K562 (cell line): ENCODE results near the gene EIF4E3. TPM values are rescaled to one million over a fixed set of nuclear protein-coding genes. Genes with fewer than 3 reads are reported as not detected.

Experiments
- ATAC-seq: fragments of 200-7000 bp; cut with Tn5 transposase; 3 replicates; pipeline ENCODE4 v1.9.1; 2020; ENCODE audit warnings: moderate library complexity
- BruUV-seq: library from RNA; stranded (reverse); fragments of 400-500 nt; replicated peaks from 2 replicates; lab custom pipeline; 2021; lab: Mats Ljungman, UMichigan
- CTCF ChIA-PET: fragments of 300-600 bp; formaldehyde crosslinking; extraction: SDS; loops from one replicate; lab custom pipeline; 2021; ENCODE audit warnings: low intra/inter-chr PET ratio; lab: Yijun Ruan, JAX
- POLR2A ChIA-PET: fragments of 300-600, 350-650 bp; sonication (Branson Sonifier 250); formaldehyde crosslinking; extraction: SDS; loops from one replicate; lab custom pipeline; 2021; ENCODE audit warnings: antibody characterized with exemption, inconsistent platforms; lab: Yijun Ruan, JAX
- DNase-seq, 4 experiments: peaks; one replicate each; pipeline versions ENCODE4 v3.0.0 to v3.0.0-alpha.2; 2011 to 2018; ENCODE audit warnings: low spot score in 3 of 4, mixed read lengths in 3 of 4; ENCODE audit errors: extremely low read depth in 1 of 4
- FAIRE-seq: peaks from 2 replicates; lab custom pipeline; 2011; peaks lifted over from hg19 to GRCh38; lab: Jason Lieb, UNC
- H2AFZ ChIP-seq: 2 replicates; pipeline ENCODE4 v1.6.0; 2011; ENCODE audit warnings: low read depth, low read length, control low read depth, inconsistent platforms
- H3K27ac ChIP-seq: fragments of 200-600 bp; 3 replicates; pipeline ENCODE4 v1.8.0; 2011; ENCODE audit warnings: low read depth, mild to moderate bottlenecking, control low read depth, inconsistent platforms, low read length, moderate library complexity, mixed read lengths; ENCODE audit errors: extremely low read depth
- H3K27me3 ChIP-seq, 2 experiments: fragments of 300-600 bp in 1 of 2; 2 replicates in 1 of 2; 3 replicates in 1 of 2; pipeline versions ENCODE4 v1.6.0 to v1.8.0; 2011; ENCODE audit warnings: inconsistent platforms in 2 of 2, low read length in 2 of 2, mild to moderate bottlenecking in 1 of 2, mixed read lengths in 1 of 2, moderate library complexity in 1 of 2; ENCODE audit not compliant: control insufficient read depth in 2 of 2, insufficient read depth in 2 of 2
- H3K36me3 ChIP-seq: fragments of 300-600 bp; 3 replicates; pipeline ENCODE4 v1.8.0; 2011; ENCODE audit warnings: mild to moderate bottlenecking, low read length, inconsistent platforms; ENCODE audit not compliant: control insufficient read depth, insufficient read depth
- H3K4me1 ChIP-seq, 2 experiments: fragments of 200-600 bp in 1 of 2; replicated peaks in 1 of 2; 2 replicates in 1 of 2; 3 replicates in 1 of 2; pipeline versions ENCODE4 v1.5.1 to v1.8.0; 2011; ENCODE audit warnings: inconsistent platforms in 2 of 2, low read length in 2 of 2, mild to moderate bottlenecking in 1 of 2, mixed read lengths in 1 of 2, moderate library complexity in 1 of 2; ENCODE audit not compliant: control insufficient read depth in 2 of 2, insufficient read depth in 2 of 2
- H3K4me2 ChIP-seq: 2 replicates; pipeline ENCODE4 v1.6.1; 2011; ENCODE audit warnings: low read length, control low read depth, inconsistent platforms, mixed read lengths; ENCODE audit not compliant: insufficient read depth
- H3K4me3 ChIP-seq: fragments of 200-600 bp; sonication (generic), shearing (Covaris generic); 2 replicates; pipeline ENCODE4 v1.5.1; 2016; ENCODE audit warnings: control low read depth, inconsistent platforms
- H3K79me2 ChIP-seq: fragments of 200-600 bp; 3 replicates; pipeline ENCODE4 v1.8.0; 2011; ENCODE audit warnings: low read length, inconsistent platforms; ENCODE audit not compliant: control insufficient read depth, insufficient read depth
- H3K9ac ChIP-seq, 2 experiments: 2 replicates each; pipeline versions ENCODE4 v1.6.0 to v1.6.1; 2011; ENCODE audit warnings: low read depth in 2 of 2, low read length in 2 of 2, control low read depth in 1 of 2, inconsistent platforms in 1 of 2, mild to moderate bottlenecking in 1 of 2, mixed read lengths in 1 of 2; ENCODE audit not compliant: insufficient read depth in 1 of 2
- H3K9me1 ChIP-seq: one replicate; pipeline ENCODE4 v1.6.0; 2011; ENCODE audit warnings: inconsistent platforms, mild to moderate bottlenecking, low read length, moderate library complexity; ENCODE audit not compliant: control insufficient read depth, insufficient read depth
- H3K9me3 ChIP-seq: replicated peaks from 2 replicates; pipeline ENCODE4 v1.5.1; 2011; ENCODE audit warnings: low read depth, low read length, inconsistent platforms; ENCODE audit not compliant: control insufficient read depth, insufficient read depth
- H4K20me1 ChIP-seq: replicated peaks from 2 replicates; pipeline ENCODE4 v1.6.1; 2011; ENCODE audit warnings: low read length, inconsistent platforms, mixed read lengths; ENCODE audit not compliant: control insufficient read depth, insufficient read depth
- GTF2E2 ChIP-seq: fragments of 200-800 bp; sonication (Bioruptor generic); IDR thresholded peaks from 2 replicates; pipeline ENCODE4 v1.6.1; 2016; ENCODE audit warnings: missing genetic modification characterization, missing compliant biosample characterization
- NR0B1 ChIP-seq: fragments of 450-650 bp; IDR thresholded peaks from one replicate; pipeline ENCODE4 v1.6.1; 2018; ENCODE audit warnings: mild to moderate bottlenecking, moderate library complexity; ENCODE audit not compliant: partially characterized antibody
- RAD21 ChIP-seq, 2 experiments: fragments of 250-450 bp in 1 of 2; fragments of 450-650 bp in 1 of 2; sonication (Bioruptor Pico) in 1 of 2; formaldehyde crosslinking in 1 of 2; IDR thresholded peaks in 1 of 2; conservative IDR thresholded peaks in 1 of 2; 2 replicates each; pipeline versions ENCODE4 v1.4.0 to v1.8.0; 2020 to 2022; ENCODE audit warnings: mild to moderate bottlenecking in 2 of 2, moderate library complexity in 1 of 2
- XRCC4 ChIP-seq: IDR thresholded peaks from one replicate; pipeline ENCODE4 v1.6.1; 2011; ENCODE audit not compliant: insufficient read depth, insufficient read length; ENCODE audit errors: extremely low read depth
- ZNF217 ChIP-seq: sonication (generic); formaldehyde crosslinking; IDR thresholded peaks from 2 replicates; pipeline ENCODE4 v1.8.0; 2022; ENCODE audit warnings: mild to moderate bottlenecking, missing genetic modification reagents
- WGBS: fragments of 100-300 bp; shearing (Covaris generic); methylation state at CpG from one replicate; pipeline ENCODE4 v1.1.6; 2016; ENCODE audit warnings: low coverage, mixed read lengths; ENCODE audit not compliant: insufficient coverage; ENCODE audit errors: missing lambda C conversion rate; 5-methylcytosine and 5-hydroxymethylcytosine counted together
- in situ Hi-C: fragments of 300-500 bp; cut with MboI; formaldehyde crosslinking; loops from 4 replicates; pipeline ENCODE4 v1.15.0; 2018; ENCODE audit warnings: inconsistent platforms, mixed read lengths
- intact Hi-C: fragments of 100-400 bp; cut with micrococcal nuclease; formaldehyde crosslinking; loops from 2 replicates; pipeline ENCODE4 v1.14.2; 2022
- polyA plus RNA-seq, 8 experiments: library from polyadenylated mRNA; depleted of rRNA in 4 of 8; stranded (reverse) in 5 of 8; unstranded in 3 of 8; fragments of >200 nt; fragmentation: Nextera tagmentation in 2 of 8; fragmentation: Illumina TruSeq in 1 of 8; extraction: Ambion mirVana in 2 of 8; extraction: Trizol in 1 of 8; gene quantifications; 2 replicates each; pipeline versions ENCODE4 v1.2.1 to v1.2.3, GENCODE V29; 2011 to 2014; ENCODE audit warnings: inconsistent platforms in 1 of 8, missing spikeins in 1 of 8
- total RNA-seq, 7 experiments: library from RNA; depleted of rRNA in 6 of 7; stranded (reverse); fragments of >200 nt in 6 of 7; fragmentation: Illumina TruSeq in 2 of 7; extraction: Trizol in 2 of 7; gene quantifications; 2 replicates each; pipeline versions ENCODE4 v1.2.1 to v1.2.3, GENCODE V29; 2011 to 2021; ENCODE audit warnings: low replicate concordance in 1 of 7
- TF ChIP-seq, protein P1 (sequence below): fragments of 200-800 bp; sonication (Bioruptor generic); IDR thresholded peaks from 2 replicates; pipeline ENCODE4 v1.6.1; 2017; ENCODE audit warnings: missing genetic modification characterization, missing compliant biosample characterization

EIF4E3 gene
- total and polyA plus RNA-seq, 9 of the 15 experiments (the other 6 are each of a cell fraction or from before 2014, with no cell fraction given), result 0.18 to 2.5 (median 1.1) TPM

DNA sequence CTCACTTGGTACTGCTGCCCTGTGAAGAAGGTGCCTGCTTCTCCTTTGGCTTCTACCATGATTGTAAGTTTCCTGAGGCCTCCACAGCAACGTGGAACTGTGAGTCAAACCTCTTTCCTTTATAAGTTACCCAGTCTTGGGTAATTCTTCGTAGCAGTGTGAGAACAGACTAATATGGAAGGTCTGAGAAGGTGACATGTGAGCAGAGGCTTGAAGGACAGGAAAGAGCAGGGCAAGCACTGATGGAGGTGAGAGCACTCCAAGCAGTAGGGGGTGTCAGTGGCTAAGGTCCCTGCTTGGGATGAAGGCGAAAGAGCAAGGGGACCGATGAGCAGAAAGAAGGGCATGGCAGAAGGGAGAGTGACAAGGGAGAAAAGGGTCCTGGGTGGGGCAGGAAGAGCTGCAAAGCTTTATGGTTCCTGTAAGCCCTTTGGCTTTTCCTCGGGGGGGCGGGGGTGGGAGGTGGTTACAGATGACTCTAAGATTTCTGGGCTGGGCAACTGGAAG is 3.5 kb downstream of the EIF4E3 start:
- Histone ChIP-seq H4K20me1 (no peaks in the 10 kb centered on the region), H3K9me3 (no peaks in the 10 kb centered on the region), H2AFZ (no peak overlapping the region), H3K9me1 (no peaks in the 10 kb centered on the region), H3K27me3 (peaks cover 12 to 28% of the 10 kb centered on the region in 2 experiments), H3K36me3 (no peaks in the 10 kb centered on the region), H3K9ac (no peak overlapping the region), H3K79me2 (no peaks in the 10 kb centered on the region), H3K27ac (no peak overlapping the region), H3K4me3 (no peak overlapping the region), H3K4me1 (peaks cover 0 to 11% of the 10 kb centered on the region in 2 experiments; a peak in 3 of 5 replicates), H3K4me2 (no peak overlapping the region)
- in situ Hi-C loops (loop anchor here (25.0 kb wide), 1 partner anchor 1366 kb away; no protein-coding TSS in a partner anchor), intact Hi-C loops (no loop called here)
- TF ChIP-seq, protein P1, sequence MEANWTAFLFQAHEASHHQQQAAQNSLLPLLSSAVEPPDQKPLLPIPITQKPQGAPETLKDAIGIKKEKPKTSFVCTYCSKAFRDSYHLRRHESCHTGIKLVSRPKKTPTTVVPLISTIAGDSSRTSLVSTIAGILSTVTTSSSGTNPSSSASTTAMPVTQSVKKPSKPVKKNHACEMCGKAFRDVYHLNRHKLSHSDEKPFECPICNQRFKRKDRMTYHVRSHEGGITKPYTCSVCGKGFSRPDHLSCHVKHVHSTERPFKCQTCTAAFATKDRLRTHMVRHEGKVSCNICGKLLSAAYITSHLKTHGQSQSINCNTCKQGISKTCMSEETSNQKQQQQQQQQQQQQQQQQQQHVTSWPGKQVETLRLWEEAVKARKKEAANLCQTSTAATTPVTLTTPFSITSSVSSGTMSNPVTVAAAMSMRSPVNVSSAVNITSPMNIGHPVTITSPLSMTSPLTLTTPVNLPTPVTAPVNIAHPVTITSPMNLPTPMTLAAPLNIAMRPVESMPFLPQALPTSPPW (CRISPR knock-in tag), result peak; percentile 62; the same call in 1 of the 2 replicates
- no peak for TF ChIP-seq GTF2E2 (tag)
- no peak for TF ChIP-seq NR0B1
- no peak for TF ChIP-seq XRCC4
- no peak for TF ChIP-seq ZNF217
- TF ChIP-seq RAD21 (CRISPR knock-in tag; conservative IDR thresholded peaks at IDR 0.05 in 1 of 2, IDR thresholded peaks at IDR 0.05 in 1 of 2), result 0 out of 4 replicates have a peak, but pooled peaks of 1 of the 2 experiments have one; percentile 11
- ChIA-PET CTCF (no interaction called here), POLR2A (no interaction called here)
- FAIRE-seq, result no peak
- ATAC-seq, result no peak
- no peak for DNase-seq
- BruUV-seq, result no TSS peak
- 4% methylated on average over 4 of the region's 6 CpGs for WGBS
